HCT116 (cell line): ENCODE results near the gene CADM3. TPM values are rescaled to one million over a fixed set of nuclear protein-coding genes. Genes with fewer than 3 reads are reported as not detected.

Experiments
- ATAC-seq: fragments of 200-7000 bp; cut with Tn5 transposase; 2 replicates; pipeline ENCODE4 v1.9.1; 2020; ENCODE audit warnings: mild to moderate bottlenecking, moderate library complexity
- BruUV-seq: library from RNA; stranded (reverse); fragments of 400-500 nt; replicated peaks from 2 replicates; lab custom pipeline; 2021; lab: Mats Ljungman, UMichigan
- CTCF ChIA-PET: fragments of 300-600 bp; sonication (Branson Sonifier 250); formaldehyde crosslinking; loops from one replicate; lab custom pipeline; 2021; ENCODE audit warnings: antibody characterized with exemption; lab: Charles Lee
- POLR2A ChIA-PET: fragments of 300-600, 350-600 bp; sonication (Branson Sonifier 250); formaldehyde crosslinking; loops from one replicate; lab custom pipeline; 2021; ENCODE audit warnings: antibody characterized with exemption; lab: Charles Lee
- RAD21 ChIA-PET, 2 experiments: fragments of 300-600 bp; sonication (Branson Sonifier 250); formaldehyde crosslinking; loops; one replicate each; lab custom pipeline; 2023; ENCODE audit warnings: low total read pairs in 2 of 2; ENCODE audit not compliant: uncharacterized antibody in 2 of 2, unreplicated experiment in 2 of 2, low non-redundant PET in 1 of 2; lab: Charles Lee
- DNase-seq: peaks from one replicate; pipeline ENCODE4 v3.0.0-alpha.2; 2010; ENCODE audit warnings: low read depth, low spot score
- H2AFZ ChIP-seq: fragments of 200-600 bp; shearing (Covaris generic), sonication (generic); 2 replicates; pipeline ENCODE4 v1.6.1; 2017; ENCODE audit warnings: low read depth, mixed run types, mixed read lengths, antibody characterized with exemption, low read length; ENCODE audit not compliant: poor library complexity, severe bottlenecking
- H3K27ac ChIP-seq: 2 replicates; pipeline ENCODE4 v1.5.1; 2012; ENCODE audit warnings: low read depth, low read length
- H3K27me3 ChIP-seq: fragments of 200-600 bp; sonication (generic); 2 replicates; pipeline ENCODE4 v1.6.1; 2016; ENCODE audit warnings: mixed run types, low read length, mixed read lengths; ENCODE audit not compliant: insufficient read depth
- H3K36me3 ChIP-seq, 2 experiments: fragments of 200-500 bp in 1 of 2; fragments of 200-600 bp in 1 of 2; sonication (Bioruptor generic) in 1 of 2; sonication (generic) in 1 of 2; 2 replicates each; pipeline versions ENCODE4 v1.5.1 to v1.6.1; 2014 to 2016; ENCODE audit warnings: low read length in 2 of 2, inconsistent platforms in 1 of 2, mixed read lengths in 1 of 2, mixed run types in 1 of 2; ENCODE audit not compliant: insufficient read depth in 2 of 2, control insufficient read depth in 1 of 2
- H3K4me1 ChIP-seq, 2 experiments: fragments of 200-600 bp in 1 of 2; sonication (generic) in 1 of 2; 2 replicates each; pipeline versions ENCODE4 v1.5.1 to v1.6.1; 2012 to 2017; ENCODE audit warnings: low read length in 2 of 2, inconsistent platforms in 1 of 2, mild to moderate bottlenecking in 1 of 2, mixed read lengths in 1 of 2, mixed run types in 1 of 2, moderate library complexity in 1 of 2; ENCODE audit not compliant: insufficient read depth in 2 of 2, control insufficient read depth in 1 of 2
- H3K4me2 ChIP-seq: fragments of 200-600 bp; sonication (generic); 2 replicates; pipeline ENCODE4 v1.6.1; 2017; ENCODE audit warnings: mixed run types, low read length, mixed read lengths
- H3K4me3 ChIP-seq, 2 experiments: fragments of 200-600 bp in 1 of 2; sonication (generic) in 1 of 2; replicated peaks in 1 of 2; 2 replicates each; pipeline ENCODE4 v1.5.1; 2011 to 2016; ENCODE audit warnings: low read length in 2 of 2, control low read depth in 1 of 2, low read depth in 1 of 2, mild to moderate bottlenecking in 1 of 2, mixed read lengths in 1 of 2, mixed run types in 1 of 2
- H3K79me2 ChIP-seq: fragments of 200-600 bp; sonication (generic); 2 replicates; pipeline ENCODE4 v1.6.1; 2017; ENCODE audit warnings: mild to moderate bottlenecking, mixed run types, low read length, moderate library complexity, mixed read lengths; ENCODE audit not compliant: insufficient read depth
- H3K9ac ChIP-seq: fragments of 200-600 bp; sonication (generic); 2 replicates; pipeline ENCODE4 v1.6.1; 2016; ENCODE audit warnings: low read length, mixed read lengths
- H3K9me2 ChIP-seq: fragments of 200-600 bp; sonication (generic), shearing (Covaris generic); 2 replicates; pipeline ENCODE4 v1.6.1; 2017; ENCODE audit warnings: mixed run types, mild to moderate bottlenecking, moderate library complexity; ENCODE audit not compliant: insufficient read depth
- H3K9me3 ChIP-seq, 2 experiments: fragments of 200-500 bp in 1 of 2; fragments of 200-600 bp in 1 of 2; sonication (Bioruptor generic) in 1 of 2; sonication (generic) in 1 of 2; 2 replicates each; pipeline ENCODE4 v1.6.1; 2014 to 2017; ENCODE audit warnings: low read length in 2 of 2, mixed read lengths in 2 of 2, inconsistent platforms in 1 of 2, low read depth in 1 of 2, mild to moderate bottlenecking in 1 of 2, mixed run types in 1 of 2, moderate library complexity in 1 of 2; ENCODE audit not compliant: control insufficient read depth in 1 of 2, insufficient read depth in 1 of 2
- H4K20me1 ChIP-seq: fragments of 200-600 bp; sonication (generic), shearing (Covaris generic); 2 replicates; pipeline ENCODE4 v1.6.1; 2017; ENCODE audit warnings: mixed run types, mild to moderate bottlenecking, moderate library complexity; ENCODE audit not compliant: insufficient read depth
- ATF3 ChIP-seq: IDR thresholded peaks from 2 replicates; pipeline ENCODE4 v1.6.1; 2012
- CBX3 ChIP-seq: IDR thresholded peaks from 2 replicates; pipeline ENCODE4 v1.6.1; 2012; ENCODE audit warnings: low read depth
- CEBPB ChIP-seq: IDR thresholded peaks from 2 replicates; pipeline ENCODE4 v1.6.1; 2012; ENCODE audit warnings: low read depth
- ELF1 ChIP-seq: IDR thresholded peaks from 2 replicates; pipeline ENCODE4 v1.6.1; 2012; ENCODE audit warnings: low read depth, borderline replicate concordance
- EZH2 ChIP-seq: fragments of 200-600 bp; sonication (generic); IDR thresholded peaks from 2 replicates; pipeline ENCODE4 v1.6.1; 2017; ENCODE audit warnings: antibody characterized with exemption, mixed run types
- EZH2phosphoT487 ChIP-seq: fragments of 200-600 bp; IDR thresholded peaks from 2 replicates; pipeline ENCODE4 v1.6.1; 2018; ENCODE audit warnings: antibody characterized with exemption, borderline replicate concordance
- FOSL1 ChIP-seq: IDR thresholded peaks from 2 replicates; pipeline ENCODE4 v1.6.1; 2012; ENCODE audit warnings: low read depth
- JUND ChIP-seq: IDR thresholded peaks from 2 replicates; pipeline ENCODE4 v1.6.1; 2012
- MAX ChIP-seq: IDR thresholded peaks from 2 replicates; pipeline ENCODE4 v1.6.1; 2012
- POLR2A ChIP-seq: IDR thresholded peaks from 2 replicates; pipeline ENCODE4 v1.7.0; 2011; ENCODE audit warnings: borderline replicate concordance; ENCODE audit not compliant: insufficient read depth, insufficient read length; ENCODE audit errors: extremely low read depth
- RAD21 ChIP-seq: IDR thresholded peaks from 2 replicates; pipeline ENCODE4 v1.6.1; 2012; ENCODE audit warnings: low read depth, mild to moderate bottlenecking
- SIN3A ChIP-seq: IDR thresholded peaks from 2 replicates; pipeline ENCODE4 v1.6.1; 2012; ENCODE audit warnings: low read depth
- SP1 ChIP-seq: IDR thresholded peaks from 2 replicates; pipeline ENCODE4 v1.6.1; 2012; ENCODE audit warnings: low read depth
- SRF ChIP-seq: IDR thresholded peaks from 2 replicates; pipeline ENCODE4 v1.6.1; 2012; ENCODE audit warnings: low read depth
- TCF7L2 ChIP-seq: IDR thresholded peaks from 2 replicates; pipeline ENCODE4 v1.7.0; 2011; ENCODE audit warnings: borderline replicate concordance, inconsistent platforms; ENCODE audit not compliant: insufficient read depth, insufficient read length; ENCODE audit errors: extremely low read depth
- YY1 ChIP-seq: IDR thresholded peaks from 2 replicates; pipeline ENCODE4 v1.6.1; 2011; ENCODE audit warnings: low read length, low read depth, moderate library complexity, mild to moderate bottlenecking; ENCODE audit not compliant: insufficient replicate concordance; ENCODE audit errors: extremely low read depth
- ZBTB33 ChIP-seq: IDR thresholded peaks from 2 replicates; pipeline ENCODE4 v1.6.1; 2011; ENCODE audit warnings: mild to moderate bottlenecking, low read length, moderate library complexity; ENCODE audit not compliant: insufficient replicate concordance; ENCODE audit errors: extremely low read depth
- ZFX ChIP-seq: fragments of 450-650 bp; IDR thresholded peaks from 2 replicates; pipeline ENCODE4 v1.6.1; 2017
- ZNF274 ChIP-seq: fragments of 200-500 bp; sonication (Bioruptor generic); IDR thresholded peaks from 2 replicates; pipeline ENCODE4 v1.6.1; 2014; ENCODE audit warnings: mild to moderate bottlenecking, low read depth, low read length, inconsistent platforms
- intact Hi-C: fragments of 100-400 bp; cut with micrococcal nuclease; formaldehyde crosslinking; loops from 2 replicates; pipeline ENCODE4 v1.10.0; 2022
- total RNA-seq: library from RNA; stranded (reverse); gene quantifications from one replicate; pipeline ENCODE4 v1.2.1, GENCODE V29; 2021; ENCODE audit not compliant: unreplicated experiment

CADM3 gene
- total RNA-seq, 1 experiment from 2014 or later: not detected

GRCh38 chr1:159247266-159247665 is 75.9 kb downstream of the CADM3 start:
- Histone ChIP-seq H3K9ac (no peak overlapping the region), H4K20me1 (no peaks in the 10 kb centered on the region), H2AFZ (no peak overlapping the region), H3K4me3 (no peak overlapping the region), H3K4me2 (no peak overlapping the region), H3K27me3 (no peaks in the 10 kb centered on the region), H3K27ac (no peak overlapping the region), H3K79me2 (no peaks in the 10 kb centered on the region)
- POLR2A ChIA-PET: no interaction called here
- intact Hi-C loops: no loop called here
- no peak for ATAC-seq
- no peak for TF ChIP-seq SIN3A
- no peak for TF ChIP-seq SP1
- no peak for TF ChIP-seq EZH2phosphoT487
- TF ChIP-seq ELF1: no peak
- no peak for TF ChIP-seq EZH2
- no peak for TF ChIP-seq ZNF274
- TF ChIP-seq CEBPB: no peak
- TF ChIP-seq JUND: no peak
- TF ChIP-seq YY1: no peak
- TF ChIP-seq RAD21: no peak
- TF ChIP-seq POLR2A: no peak
- no peak for TF ChIP-seq MAX
- no peak for TF ChIP-seq TCF7L2
- no peak for TF ChIP-seq ZFX
- TF ChIP-seq, all 23 proteins: peak for 0
- no TSS peak for BruUV-seq
- CTCF ChIA-PET: no interaction called here
- RAD21 ChIA-PET: no interaction called here
- no peaks in the 10 kb centered on the region; a peak in 1 of 4 replicates for H3K4me1 ChIP-seq
- no peaks in the 10 kb centered on the region for H3K36me3 ChIP-seq
- H3K9me3 ChIP-seq: no peaks in the 10 kb centered on the region
- DNase-seq: no peak
- no peaks in the 10 kb centered on the region for H3K9me2 ChIP-seq

- no peaks in the 10 kb centered on the region; a peak in 1 of 4 replicates for H3K4me1 ChIP-seq
- POLR2A ChIA-PET: no interaction called here
- no peak overlapping the region for H3K9ac ChIP-seq
- no peak for DNase-seq
- no peaks in the 10 kb centered on the region for H3K27me3 ChIP-seq
- no peaks in the 10 kb centered on the region for H3K9me2 ChIP-seq
- H4K20me1 ChIP-seq: no peaks in the 10 kb centered on the region
- H2AFZ ChIP-seq: no peak overlapping the region
- CTCF ChIA-PET: no interaction called here
- H3K27ac ChIP-seq: no peak overlapping the region
- no peaks in the 10 kb centered on the region for H3K36me3 ChIP-seq
- no TSS peak for BruUV-seq
- no peak for TF ChIP-seq TCF7L2
- TF ChIP-seq ZFX: no peak
- no peak for TF ChIP-seq SIN3A
- no peak for TF ChIP-seq CBX3
- TF ChIP-seq SP1: no peak
- no peak for TF ChIP-seq ATF3
- no peak for TF ChIP-seq FOSL1
- TF ChIP-seq MAX: no peak
- no peak for TF ChIP-seq SRF
- no peak for TF ChIP-seq POLR2A
- TF ChIP-seq ZBTB33: no peak
- TF ChIP-seq JUND: no peak
- no peak overlapping the region for H3K4me2 ChIP-seq
- no peaks in the 10 kb centered on the region for H3K9me3 ChIP-seq
- H3K79me2 ChIP-seq: no peaks in the 10 kb centered on the region
- RAD21 ChIA-PET: no interaction called here
- intact Hi-C loops: no loop called here
- no peak overlapping the region for H3K4me3 ChIP-seq
- no peak for ATAC-seq
Measured at GRCh38 chr1:159248311-159248710, 76.9 kb downstream of the CADM3 start.
